HG03457 (cell line): ENCODE measurements around the gene ZNHIT2.
"Not testable (repeated sequence)": the region's sequence is repeated elsewhere in the genome, so short reads cannot be mapped to it uniquely, and the experiment has no call there.

Experiments
- ATAC-seq: cut with Tn5 transposase; IDR thresholded peaks from one replicate; pipeline ENCODE4 v1.9.1; 2021; ENCODE audit warnings: moderate number of reproducible peaks; ENCODE audit not compliant: unreplicated experiment

Gene ZNHIT2

DNA sequence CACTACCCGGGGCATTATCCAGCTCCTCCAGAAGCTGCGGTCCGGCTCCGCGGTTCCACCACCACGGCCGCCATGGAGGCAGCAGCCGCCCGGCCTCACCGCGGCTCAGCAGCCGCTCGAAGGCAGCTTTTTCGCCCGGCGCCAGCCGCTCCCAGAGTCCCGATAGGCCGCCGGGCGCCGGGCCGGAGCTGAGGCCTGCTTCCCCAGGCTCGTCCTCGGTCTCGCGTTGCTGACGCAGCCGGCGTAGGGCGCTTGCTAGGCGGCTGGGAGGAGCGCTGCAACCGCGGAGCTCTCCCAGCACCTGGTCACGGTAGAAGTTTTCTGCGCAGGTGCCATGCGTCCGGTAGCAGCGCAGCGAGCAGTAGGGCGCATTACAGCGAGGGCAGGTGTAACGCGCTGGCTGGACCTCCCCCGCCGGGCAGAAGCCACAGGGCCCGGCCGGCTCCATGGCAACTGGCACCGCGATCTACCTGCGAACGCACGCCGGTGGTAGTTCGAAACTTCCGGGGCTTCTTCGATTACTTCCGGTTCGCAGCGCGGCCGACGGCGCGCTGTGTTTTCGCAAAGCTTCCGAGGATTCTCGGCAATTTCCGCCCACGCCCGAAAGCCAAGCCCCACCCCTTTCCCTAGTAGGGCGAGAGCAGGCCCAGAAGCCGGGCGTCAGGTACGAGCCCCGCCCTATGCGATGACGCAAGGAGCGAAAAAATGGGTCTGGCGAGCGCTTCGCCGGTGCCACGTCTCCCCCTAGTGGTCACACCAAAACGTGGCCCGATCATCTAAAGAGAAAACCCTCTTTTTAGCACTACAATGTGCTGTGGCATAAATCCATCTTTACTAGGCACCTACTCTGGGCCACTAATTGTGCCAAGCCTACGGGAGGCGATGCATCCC, at the start of gene ZNHIT2:
Gene ZNHIT2 (minus strand): TSS at position 496 of the 891 bp plus-strand sequence. CDS start 48 bp downstream, at position 448.
- peak; percentile 42 for ATAC-seq

DNA sequence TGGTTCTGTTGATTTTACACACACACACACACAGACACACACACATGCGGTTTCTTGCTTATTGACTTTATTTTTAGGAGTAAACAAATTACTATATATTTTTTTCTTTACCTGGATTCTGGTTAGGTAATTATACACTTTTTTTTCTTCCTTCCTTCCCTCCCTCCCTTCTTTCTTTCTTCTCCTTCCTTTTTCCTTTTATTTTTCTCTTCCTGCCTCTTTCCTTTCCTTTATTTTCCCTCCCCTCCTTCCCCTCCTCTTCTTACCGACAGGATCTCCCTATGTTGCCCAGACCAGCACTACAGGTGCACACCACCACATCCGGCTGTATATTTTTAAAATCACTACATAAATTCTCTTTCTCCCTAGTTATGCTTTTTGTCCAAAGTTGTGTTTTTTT, 49.4 kb upstream of the ZNHIT2 start:
- no peak for ATAC-seq

DNA sequence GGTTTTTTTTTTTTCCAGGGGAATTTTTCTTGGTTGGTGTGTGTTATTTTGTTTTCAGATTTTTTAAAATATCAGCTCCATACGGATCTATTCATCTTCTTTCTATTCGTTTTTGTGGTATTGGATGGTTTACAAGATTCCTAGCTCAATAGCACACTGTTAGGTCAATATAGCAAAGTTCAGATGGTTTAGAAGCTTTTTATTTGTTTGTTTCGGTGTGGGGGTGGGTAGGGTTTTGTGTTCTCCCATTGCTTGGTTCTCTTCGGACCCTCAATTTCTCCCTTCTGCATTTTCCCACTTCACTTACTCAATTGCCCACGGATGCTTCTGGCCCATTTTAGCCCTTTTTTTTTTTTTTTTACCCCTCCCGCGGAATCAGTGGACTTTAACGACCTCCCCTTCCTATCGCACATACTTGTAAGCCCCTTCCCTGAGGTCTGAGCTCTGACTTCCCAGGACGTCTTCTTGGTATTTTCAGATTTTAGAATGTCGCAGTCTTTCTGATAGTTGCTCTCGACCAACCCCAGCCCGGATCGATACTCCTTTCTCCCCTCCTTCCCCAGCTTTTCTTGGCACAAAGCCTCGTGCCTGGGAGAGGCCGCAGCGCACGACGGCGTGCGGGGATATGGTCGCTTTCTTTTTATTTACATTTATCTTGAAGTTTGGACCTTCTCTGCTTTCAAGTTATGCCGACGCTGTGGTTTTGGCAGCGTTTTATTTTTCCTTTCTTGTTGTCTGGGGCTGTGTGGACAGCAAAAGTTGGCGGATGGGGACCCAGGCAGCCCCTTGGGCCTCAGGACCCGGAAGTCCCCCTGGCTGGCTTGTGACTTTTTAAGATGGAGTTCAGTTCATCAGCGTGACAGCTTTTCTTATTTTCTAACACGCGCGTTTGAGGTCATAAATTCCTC, 48.2 kb upstream of the ZNHIT2 start:
- no peak for ATAC-seq

DNA sequence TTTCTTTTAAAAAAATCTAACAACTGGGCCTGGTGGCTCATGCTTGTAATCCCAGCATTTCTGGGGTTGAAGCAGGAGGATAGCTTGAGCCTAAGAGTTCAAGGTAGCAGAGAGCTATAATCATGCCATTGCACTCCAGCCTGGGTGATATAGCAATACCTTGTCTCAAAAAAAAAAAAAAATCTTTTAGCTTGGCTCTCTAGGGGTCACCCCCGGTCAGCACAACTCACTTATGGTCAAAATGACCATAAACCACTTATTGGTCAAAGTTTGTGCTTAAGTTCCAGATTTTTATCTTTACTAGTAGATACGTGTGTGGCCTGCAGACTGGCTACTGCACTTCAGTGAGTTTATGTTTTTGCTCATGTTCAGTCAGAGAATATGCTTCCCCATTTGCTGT, 46.2 kb upstream of the ZNHIT2 start:
- no peak for ATAC-seq

DNA sequence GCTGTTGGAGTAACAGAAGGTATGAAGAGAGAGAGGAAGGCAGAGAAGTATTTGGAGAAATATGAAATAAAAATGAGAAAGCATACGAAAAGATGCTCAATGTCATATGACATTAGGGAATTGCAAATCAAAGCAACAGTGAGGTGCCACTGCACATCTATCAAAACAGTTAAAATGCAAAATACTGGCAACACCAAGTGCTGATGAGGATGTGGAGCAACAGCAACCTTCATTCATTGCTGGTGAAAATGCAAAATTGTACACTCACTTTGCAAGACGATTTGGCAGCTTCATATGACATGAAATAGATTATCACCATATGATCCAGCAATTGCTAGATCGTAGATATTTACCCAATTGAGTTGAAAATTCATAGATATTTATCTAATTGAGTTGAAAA, 43.1 kb upstream of the ZNHIT2 start:
- no peak for ATAC-seq

DNA sequence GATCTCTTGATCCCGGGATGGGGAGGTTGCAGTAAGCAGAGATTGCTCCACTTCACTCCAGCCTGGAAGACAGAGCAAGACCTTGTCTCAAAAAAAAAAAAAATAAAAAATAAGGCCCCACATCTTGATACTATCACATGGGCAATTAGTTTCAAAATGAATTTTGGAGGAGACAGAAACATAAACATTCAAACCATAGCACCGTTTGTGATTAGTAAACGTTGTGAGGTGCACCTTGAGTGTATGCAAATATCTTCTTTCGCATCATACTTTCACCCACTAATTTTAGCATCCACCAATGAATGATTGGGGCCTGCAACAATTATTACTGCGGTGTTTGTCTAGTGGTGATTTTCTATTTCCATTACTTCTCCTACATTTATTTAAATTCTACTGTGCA, 41.5 kb upstream of the ZNHIT2 start:
- ATAC-seq, result no peak

DNA sequence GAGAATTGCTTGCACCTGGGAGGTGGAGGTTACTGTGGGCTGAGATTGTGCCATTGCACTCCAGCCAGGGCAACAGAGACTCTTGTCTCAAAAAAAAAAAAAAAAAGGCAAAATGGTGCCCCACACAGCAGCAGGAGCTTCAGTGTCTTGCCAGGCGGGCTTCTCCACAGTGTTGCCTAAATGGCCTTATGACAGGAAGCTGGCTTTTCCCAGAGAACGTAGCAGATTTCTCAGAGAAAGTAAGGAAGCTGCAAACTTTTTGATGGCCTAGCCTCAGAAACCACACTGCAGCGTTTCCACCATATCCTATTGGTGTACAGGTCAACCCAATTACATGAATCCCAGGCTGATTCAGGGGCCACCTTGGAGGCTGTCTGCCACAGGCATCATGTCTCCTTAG, 39.8 kb upstream of the ZNHIT2 start:
- ATAC-seq, result no peak

DNA sequence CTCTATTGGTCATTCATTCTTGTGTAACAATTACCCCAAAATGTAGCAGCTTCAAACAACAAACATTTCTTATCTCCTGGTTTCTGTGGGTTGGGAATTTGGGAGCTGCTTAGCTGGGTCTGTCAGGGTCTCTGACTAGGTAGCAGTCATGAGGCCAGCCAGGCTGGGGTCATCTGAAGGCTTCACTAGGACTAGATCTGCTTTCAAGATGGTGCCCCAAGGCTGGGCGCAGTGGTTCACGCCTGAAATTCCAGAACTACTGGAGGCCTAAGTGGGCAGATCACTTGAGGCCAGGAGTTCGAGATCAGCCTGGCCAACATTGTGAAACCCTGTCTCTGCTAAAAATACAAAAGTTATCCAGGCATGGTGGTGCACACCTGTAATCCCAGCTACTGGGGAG, 39.4 kb upstream of the ZNHIT2 start:
- no peak for ATAC-seq

DNA sequence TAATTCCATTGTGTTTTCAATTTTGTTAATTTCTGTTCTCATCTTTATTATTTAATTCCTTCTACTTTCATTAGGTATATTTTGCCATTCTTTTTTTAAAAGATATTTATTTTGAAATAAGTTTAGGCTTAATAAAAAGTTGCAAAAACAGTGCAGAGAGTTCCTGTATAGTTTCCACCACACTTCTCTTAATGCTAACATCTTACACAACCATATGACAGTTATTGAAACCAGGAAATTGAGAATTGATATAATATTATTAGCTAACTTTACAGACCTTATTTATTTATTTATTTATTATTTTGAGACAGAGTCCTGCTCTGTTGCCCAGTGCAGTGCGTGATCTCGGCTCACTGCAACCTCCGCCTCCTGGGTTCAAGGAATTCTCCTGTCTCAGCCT, 38.8 kb upstream of the ZNHIT2 start:
- ATAC-seq, result no peak

DNA sequence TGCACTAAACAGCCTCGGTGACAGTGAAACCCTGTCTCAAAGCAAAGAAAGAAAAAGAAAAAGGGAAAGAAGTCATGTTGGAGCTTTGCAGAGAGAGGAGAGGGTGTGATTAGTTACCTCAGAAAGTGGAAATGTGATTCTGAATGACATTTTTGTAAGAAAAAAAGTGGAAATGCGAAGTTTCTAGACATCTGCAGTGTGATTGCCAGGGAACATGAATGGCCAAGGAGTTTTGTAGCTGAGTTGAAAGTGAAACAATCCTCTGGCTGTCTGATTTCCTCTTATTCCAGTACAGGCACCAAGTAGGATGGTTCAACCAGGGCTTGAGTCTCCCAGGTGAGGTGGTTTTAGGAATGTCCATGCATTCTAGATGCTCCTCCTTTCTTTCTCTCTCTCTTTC, 34.6 kb upstream of the ZNHIT2 start:
- no peak for ATAC-seq

DNA sequence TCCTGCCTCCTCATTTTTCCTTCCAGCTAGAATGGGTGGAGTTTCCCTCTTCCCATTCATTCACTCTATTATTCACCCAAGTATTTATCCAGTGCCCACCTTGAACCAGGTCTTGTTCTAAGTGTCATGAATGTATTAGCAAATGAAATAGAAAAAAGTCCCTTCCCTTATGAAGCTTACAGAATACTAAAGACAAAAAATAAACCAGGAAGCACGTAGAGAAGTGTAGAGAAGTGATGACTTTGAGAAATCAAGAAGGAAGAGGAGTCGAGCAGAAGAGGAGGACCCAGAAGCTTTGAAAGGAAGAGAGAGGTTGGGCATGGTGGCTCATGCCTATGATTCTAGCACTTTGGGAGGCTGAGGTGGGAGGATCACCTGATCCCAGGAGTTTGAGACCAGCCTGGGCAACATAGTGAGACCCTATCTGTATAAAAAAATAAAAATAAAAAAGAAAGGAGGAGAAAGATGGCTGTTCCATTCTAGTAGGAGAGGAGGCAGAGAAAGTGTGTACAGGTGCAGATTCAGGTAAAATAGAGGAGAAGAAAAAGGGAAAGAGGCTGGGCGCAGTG, 33.9 kb upstream of the ZNHIT2 start:
- no peak for ATAC-seq

DNA sequence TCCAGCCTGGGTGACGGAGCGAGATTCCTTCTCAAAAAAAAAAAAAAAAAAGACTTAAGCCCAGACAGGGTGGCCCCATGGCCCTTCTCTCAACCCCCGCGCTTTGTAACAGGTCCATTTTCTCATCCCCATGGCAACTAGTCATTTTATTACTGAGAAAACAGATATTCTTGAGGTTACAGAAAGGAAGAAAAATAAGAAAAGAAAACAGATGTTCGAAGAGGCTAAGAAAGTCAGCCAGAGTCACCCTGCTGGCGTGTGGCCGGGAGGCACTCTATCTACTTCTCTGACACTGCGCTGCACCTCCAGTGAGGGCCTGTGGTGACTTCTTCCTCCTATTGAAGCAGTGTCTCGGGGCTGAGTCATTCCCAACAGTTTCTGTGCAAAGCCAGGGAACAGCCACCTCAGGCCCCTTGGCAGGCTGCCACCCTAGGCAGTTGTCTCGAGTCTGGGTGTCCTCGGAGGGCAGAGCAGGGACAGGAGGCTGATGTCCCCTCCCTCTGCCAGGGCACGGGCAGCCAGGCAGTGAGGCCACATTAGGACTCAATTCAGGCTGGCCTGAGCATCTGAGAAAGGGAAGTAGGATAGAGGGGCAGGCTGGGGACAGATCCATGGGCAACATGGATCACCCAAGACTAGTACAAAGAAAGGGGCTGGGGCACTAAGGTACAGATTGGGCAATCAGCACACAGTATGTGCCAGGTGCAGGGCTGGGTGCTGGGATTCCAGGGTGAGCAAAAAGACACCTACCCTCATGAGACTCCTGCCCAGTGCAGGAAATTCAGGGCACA, 33.2 kb upstream of the ZNHIT2 start:
- ATAC-seq, result no peak

DNA sequence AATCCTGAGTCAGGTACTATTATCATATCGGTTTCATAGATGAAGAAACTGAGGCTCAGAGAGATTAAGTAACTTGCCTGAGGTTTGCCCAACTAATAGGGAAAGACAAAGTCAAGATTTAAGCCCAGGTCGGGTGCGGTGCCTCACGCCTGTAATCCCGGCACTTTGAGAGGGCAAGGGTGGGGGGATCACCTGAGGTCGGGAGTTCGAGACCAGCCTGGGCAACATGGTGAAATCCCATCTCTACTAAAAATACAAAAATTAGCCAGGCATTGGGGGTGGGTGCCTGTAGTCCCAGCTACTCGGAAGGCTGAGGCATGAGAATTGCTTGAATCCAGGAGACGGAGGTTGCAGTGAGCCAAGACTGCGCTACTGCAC, 32.6 kb upstream of the ZNHIT2 start:
- not testable (repeated sequence) for ATAC-seq

DNA sequence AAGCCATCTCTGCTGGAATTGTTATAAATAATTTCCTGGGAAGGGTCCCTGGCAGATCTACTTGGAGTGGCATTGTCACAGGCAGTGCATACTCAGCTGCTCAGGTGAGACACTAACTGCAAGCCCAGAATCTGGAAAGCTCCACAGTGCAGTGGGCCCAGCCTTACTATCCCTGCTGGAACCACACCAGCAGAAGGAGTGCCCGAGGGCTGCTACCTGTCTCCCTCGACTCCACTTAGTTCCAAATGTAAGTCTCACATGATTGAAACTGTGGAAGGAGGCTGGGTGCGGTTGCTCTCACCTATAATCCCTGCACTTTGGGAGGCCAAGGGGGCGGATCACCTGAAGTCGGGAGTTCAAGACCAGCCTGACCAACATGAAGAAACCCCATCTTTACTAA, 31.2 kb upstream of the ZNHIT2 start:
- no peak for ATAC-seq

DNA sequence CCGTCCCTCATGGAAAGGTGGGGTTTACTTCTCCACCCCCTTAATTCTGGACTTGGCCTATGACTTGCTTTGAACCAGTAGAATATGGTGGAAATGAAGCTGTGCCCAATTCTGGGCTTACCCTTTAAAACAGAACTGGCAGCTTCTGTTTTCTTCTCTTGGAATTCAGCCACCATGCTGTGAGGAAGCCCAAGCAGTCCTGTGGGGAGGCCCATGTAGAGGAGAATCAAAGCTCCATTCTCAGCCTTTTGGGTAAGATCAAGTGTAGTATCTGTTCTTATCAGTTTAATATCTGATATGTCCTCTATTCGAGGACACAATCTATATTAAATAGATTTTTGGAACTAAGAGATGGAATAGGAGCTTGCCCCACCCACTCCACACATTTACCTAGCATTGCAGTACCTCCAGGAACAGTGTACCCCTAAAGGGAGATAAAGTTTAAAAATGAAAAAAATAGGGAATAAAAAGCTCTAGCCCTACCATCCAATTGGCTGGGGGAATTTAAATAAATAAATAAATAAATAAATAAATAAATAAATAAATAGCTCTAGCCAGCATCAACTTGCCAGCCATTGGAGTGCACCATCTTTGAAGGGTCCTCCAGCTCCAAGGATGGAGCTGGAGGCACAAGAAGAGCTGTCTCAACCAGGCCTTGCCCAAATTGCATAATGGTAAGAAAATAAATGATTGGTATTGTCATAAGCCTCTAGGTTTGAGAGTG, 30.0 kb upstream of the ZNHIT2 start:
- no peak for ATAC-seq

DNA sequence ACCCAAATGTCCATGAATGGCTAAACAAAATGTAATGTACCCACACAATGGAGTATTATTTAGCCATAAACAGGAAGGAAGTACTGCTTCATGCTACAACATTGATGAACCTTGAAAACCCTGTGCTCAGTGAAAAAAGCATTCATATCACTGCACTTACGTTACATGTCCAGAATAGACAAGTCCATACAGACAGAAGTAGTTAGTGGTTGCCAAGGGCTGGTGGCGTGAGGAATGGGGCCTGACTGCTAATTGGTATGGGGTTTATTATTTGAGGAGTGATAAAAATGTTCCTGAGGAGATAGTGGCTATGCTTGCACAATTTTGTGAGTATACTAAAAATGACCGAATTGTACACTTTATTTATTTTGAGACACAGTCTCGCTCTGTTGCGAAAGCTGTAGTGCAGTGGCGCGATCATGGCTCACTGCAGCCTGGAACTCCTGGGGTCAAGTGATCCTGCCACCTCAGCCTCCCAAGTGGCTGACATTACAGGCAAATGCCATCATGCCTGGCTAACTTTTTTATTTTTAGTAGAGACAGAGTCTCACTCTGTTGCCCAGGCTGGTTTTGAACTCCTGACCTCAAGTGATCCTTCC, 24.5 kb upstream of the ZNHIT2 start:
- ATAC-seq, result no peak

DNA sequence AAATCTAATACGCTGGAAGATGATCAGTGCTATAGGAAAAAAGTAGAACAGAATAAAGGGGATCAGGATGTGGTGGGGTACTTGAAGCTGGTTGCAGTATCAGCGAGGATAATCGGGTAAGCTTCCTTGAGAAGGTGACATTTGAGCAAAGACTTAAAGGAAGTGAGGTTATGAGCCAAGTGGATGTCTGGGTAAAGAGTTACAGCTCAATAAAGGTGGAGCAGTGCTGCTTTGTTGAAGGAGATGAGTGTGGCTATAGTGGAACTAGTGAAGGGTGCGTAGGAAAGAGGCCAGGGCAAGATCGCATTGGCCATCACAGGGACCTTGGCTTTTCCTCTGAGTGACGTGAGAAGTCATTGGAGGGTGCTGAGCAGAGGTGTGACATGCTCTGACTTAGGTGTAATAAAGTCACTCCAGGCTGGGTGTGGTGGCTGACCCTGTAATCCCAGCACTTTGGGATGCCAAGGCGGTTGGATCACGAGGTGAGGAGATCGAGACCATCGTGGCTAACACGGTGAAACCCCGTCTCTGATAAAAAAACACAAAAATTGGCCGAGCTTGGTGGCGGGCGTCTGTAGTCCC, 19.1 kb upstream of the ZNHIT2 start:
- ATAC-seq, result no peak

DNA sequence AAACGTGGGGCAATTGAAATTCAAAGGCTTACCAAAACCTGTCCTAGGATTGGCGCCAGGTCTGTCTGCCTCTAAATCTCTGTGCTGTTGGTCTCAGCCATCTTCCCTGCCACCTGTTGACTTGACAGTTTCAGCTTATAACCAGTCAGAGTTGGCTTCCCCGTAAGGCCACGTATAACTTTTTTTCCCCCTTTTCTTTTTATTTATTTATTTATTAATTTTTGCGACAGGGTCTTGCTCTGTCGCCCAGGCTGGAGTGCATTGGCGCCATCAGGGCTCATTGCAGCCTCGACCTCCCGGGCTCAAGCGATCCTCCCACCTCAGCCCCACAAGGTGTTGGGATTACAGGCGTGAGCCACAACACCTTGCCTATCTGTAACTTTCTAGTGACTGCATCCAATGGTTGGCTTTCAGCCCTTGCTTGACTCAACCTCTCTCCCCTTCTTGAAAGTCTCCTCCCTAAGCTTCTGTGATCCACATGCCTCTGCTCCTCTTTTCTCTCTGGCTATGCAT, 18.2 kb upstream of the ZNHIT2 start:
- no peak for ATAC-seq

DNA sequence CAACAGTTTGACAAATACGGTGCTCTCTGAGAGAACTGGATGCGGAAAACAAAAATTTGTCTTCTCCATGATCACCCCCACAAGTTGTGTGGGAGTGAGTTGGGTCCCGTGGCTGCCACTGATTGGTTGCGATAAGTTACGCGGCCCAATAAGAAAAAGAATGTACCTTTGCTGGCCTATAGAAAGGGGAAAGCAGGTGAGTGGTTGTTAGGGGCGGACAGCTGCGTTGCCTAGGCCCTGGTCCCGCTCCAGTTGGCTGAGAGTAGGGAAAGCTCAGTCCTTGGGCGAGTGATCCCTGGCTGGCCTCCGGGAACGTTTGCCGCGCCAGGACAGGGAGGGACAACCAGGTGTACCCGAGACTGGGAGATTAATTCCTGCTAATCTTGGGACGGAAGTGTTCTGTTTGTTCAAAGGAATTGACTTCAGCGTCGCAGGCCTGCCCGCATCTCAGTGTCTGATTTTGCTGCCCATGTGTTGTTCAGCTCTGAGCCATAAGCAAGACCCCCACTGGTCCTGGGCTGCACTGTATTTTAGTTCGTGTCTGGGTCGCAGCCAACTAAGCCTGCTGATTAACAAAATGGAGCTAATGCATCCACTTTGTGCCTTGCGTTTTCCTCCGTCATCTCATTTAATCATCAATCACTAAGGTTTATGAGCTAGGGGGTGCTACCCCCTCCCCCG, 17.6 kb upstream of the ZNHIT2 start:
- ATAC-seq, result peak; percentile 50
